K562 (cell line): ENCODE results near the gene NDUFV2. TPM values are rescaled to one million over a fixed set of nuclear protein-coding genes. Genes with fewer than 3 reads are reported as not detected.

Experiments used
- ATAC-seq: fragments of 200-7000 bp; cut with Tn5 transposase; 3 replicates; pipeline ENCODE4 v1.9.1; 2020; ENCODE audit warnings: moderate library complexity
- BruUV-seq: library from RNA; stranded (reverse); fragments of 400-500 nt; replicated peaks from 2 replicates; lab custom pipeline; 2021; lab: Mats Ljungman, UMichigan
- CTCF ChIA-PET: fragments of 300-600 bp; formaldehyde crosslinking; extraction: SDS; loops from one replicate; lab custom pipeline; 2021; ENCODE audit warnings: low intra/inter-chr PET ratio; lab: Yijun Ruan, JAX
- POLR2A ChIA-PET: fragments of 300-600, 350-650 bp; sonication (Branson Sonifier 250); formaldehyde crosslinking; extraction: SDS; loops from one replicate; lab custom pipeline; 2021; ENCODE audit warnings: antibody characterized with exemption, inconsistent platforms; lab: Yijun Ruan, JAX
- DNase-seq, 4 experiments: peaks; one replicate each; pipeline versions ENCODE4 v3.0.0 to v3.0.0-alpha.2; 2011 to 2018; ENCODE audit warnings: low spot score in 3 of 4, mixed read lengths in 3 of 4; ENCODE audit errors: extremely low read depth in 1 of 4
- FAIRE-seq: peaks from 2 replicates; lab custom pipeline; 2011; peaks lifted over from hg19 to GRCh38; lab: Jason Lieb, UNC
- H2AFZ ChIP-seq: 2 replicates; pipeline ENCODE4 v1.6.0; 2011; ENCODE audit warnings: low read depth, low read length, control low read depth, inconsistent platforms
- H3K27ac ChIP-seq: fragments of 200-600 bp; 3 replicates; pipeline ENCODE4 v1.8.0; 2011; ENCODE audit warnings: low read depth, mild to moderate bottlenecking, control low read depth, inconsistent platforms, low read length, moderate library complexity, mixed read lengths; ENCODE audit errors: extremely low read depth
- H3K27me3 ChIP-seq, 2 experiments: fragments of 300-600 bp in 1 of 2; 2 replicates in 1 of 2; 3 replicates in 1 of 2; pipeline versions ENCODE4 v1.6.0 to v1.8.0; 2011; ENCODE audit warnings: inconsistent platforms in 2 of 2, low read length in 2 of 2, mild to moderate bottlenecking in 1 of 2, mixed read lengths in 1 of 2, moderate library complexity in 1 of 2; ENCODE audit not compliant: control insufficient read depth in 2 of 2, insufficient read depth in 2 of 2
- H3K36me3 ChIP-seq: fragments of 300-600 bp; 3 replicates; pipeline ENCODE4 v1.8.0; 2011; ENCODE audit warnings: mild to moderate bottlenecking, low read length, inconsistent platforms; ENCODE audit not compliant: control insufficient read depth, insufficient read depth
- H3K4me1 ChIP-seq, 2 experiments: fragments of 200-600 bp in 1 of 2; replicated peaks in 1 of 2; 2 replicates in 1 of 2; 3 replicates in 1 of 2; pipeline versions ENCODE4 v1.5.1 to v1.8.0; 2011; ENCODE audit warnings: inconsistent platforms in 2 of 2, low read length in 2 of 2, mild to moderate bottlenecking in 1 of 2, mixed read lengths in 1 of 2, moderate library complexity in 1 of 2; ENCODE audit not compliant: control insufficient read depth in 2 of 2, insufficient read depth in 2 of 2
- H3K4me2 ChIP-seq: 2 replicates; pipeline ENCODE4 v1.6.1; 2011; ENCODE audit warnings: low read length, control low read depth, inconsistent platforms, mixed read lengths; ENCODE audit not compliant: insufficient read depth
- H3K4me3 ChIP-seq: fragments of 200-600 bp; sonication (generic), shearing (Covaris generic); 2 replicates; pipeline ENCODE4 v1.5.1; 2016; ENCODE audit warnings: control low read depth, inconsistent platforms
- H3K79me2 ChIP-seq: fragments of 200-600 bp; 3 replicates; pipeline ENCODE4 v1.8.0; 2011; ENCODE audit warnings: low read length, inconsistent platforms; ENCODE audit not compliant: control insufficient read depth, insufficient read depth
- H3K9ac ChIP-seq, 2 experiments: 2 replicates each; pipeline versions ENCODE4 v1.6.0 to v1.6.1; 2011; ENCODE audit warnings: low read depth in 2 of 2, low read length in 2 of 2, control low read depth in 1 of 2, inconsistent platforms in 1 of 2, mild to moderate bottlenecking in 1 of 2, mixed read lengths in 1 of 2; ENCODE audit not compliant: insufficient read depth in 1 of 2
- H3K9me1 ChIP-seq: one replicate; pipeline ENCODE4 v1.6.0; 2011; ENCODE audit warnings: inconsistent platforms, mild to moderate bottlenecking, low read length, moderate library complexity; ENCODE audit not compliant: control insufficient read depth, insufficient read depth
- H3K9me3 ChIP-seq: replicated peaks from 2 replicates; pipeline ENCODE4 v1.5.1; 2011; ENCODE audit warnings: low read depth, low read length, inconsistent platforms; ENCODE audit not compliant: control insufficient read depth, insufficient read depth
- H4K20me1 ChIP-seq: replicated peaks from 2 replicates; pipeline ENCODE4 v1.6.1; 2011; ENCODE audit warnings: low read length, inconsistent platforms, mixed read lengths; ENCODE audit not compliant: control insufficient read depth, insufficient read depth
- BMI1 ChIP-seq: fragments of 150-350 bp; IDR thresholded peaks from 2 replicates; pipeline ENCODE4 v1.6.1; 2014; ENCODE audit warnings: low read length
- BRD9 ChIP-seq: fragments of 450-650 bp; IDR thresholded peaks from 2 replicates; pipeline ENCODE4 v1.6.1; 2018; ENCODE audit warnings: low read depth; ENCODE audit not compliant: partially characterized antibody
- CREB1 ChIP-seq, 2 experiments: sonication (generic) in 1 of 2; formaldehyde crosslinking in 1 of 2; IDR thresholded peaks; 2 replicates each; pipeline versions ENCODE4 v1.6.1 to v1.8.0; 2012 to 2022; ENCODE audit warnings: inconsistent platforms in 1 of 2, mild to moderate bottlenecking in 1 of 2, missing genetic modification reagents in 1 of 2, moderate library complexity in 1 of 2
- CREB5 ChIP-seq: fragments of 250-450 bp; sonication (Bioruptor Pico); IDR thresholded peaks from 2 replicates; pipeline ENCODE4 v1.5.0; 2020; ENCODE audit warnings: mild to moderate bottlenecking
- DIDO1 ChIP-seq: fragments of 450-650 bp; IDR thresholded peaks from 2 replicates; pipeline ENCODE4 v1.6.1; 2016; ENCODE audit warnings: low read depth, missing biosample characterization, missing genetic modification characterization
- EGR1 ChIP-seq: fragments of 450-650 bp; conservative IDR thresholded peaks from 2 replicates; pipeline ENCODE4 v1.6.1; 2017; ENCODE audit warnings: mild to moderate bottlenecking
- FIP1L1 ChIP-seq: fragments of 200-400 bp; formaldehyde crosslinking; IDR thresholded peaks from 2 replicates; pipeline ENCODE4 v1.6.1; 2018; ENCODE audit warnings: mild to moderate bottlenecking, low read depth, low read length; ENCODE audit not compliant: poor library complexity, severe bottlenecking
- HEY1 ChIP-seq: fragments of 250-450 bp; sonication (Bioruptor Pico); IDR thresholded peaks from 2 replicates; pipeline ENCODE4 v1.5.0; 2020; ENCODE audit warnings: mild to moderate bottlenecking, moderate library complexity, borderline replicate concordance
- HNRNPUL1 ChIP-seq: fragments of 200-400 bp; formaldehyde crosslinking; IDR thresholded peaks from 2 replicates; pipeline ENCODE4 v1.6.1; 2017; ENCODE audit warnings: low read length
- NCOA4 ChIP-seq: fragments of 450-650 bp; IDR thresholded peaks from 2 replicates; pipeline ENCODE4 v1.6.1; 2018; ENCODE audit warnings: mild to moderate bottlenecking; ENCODE audit not compliant: partially characterized antibody
- POLR3A ChIP-seq: IDR thresholded peaks from 2 replicates; pipeline ENCODE4 v1.6.1; 2011; ENCODE audit warnings: borderline replicate concordance, mild to moderate bottlenecking, moderate library complexity; ENCODE audit not compliant: insufficient read length, insufficient read depth; ENCODE audit errors: extremely low read depth
- RFX1 ChIP-seq: fragments of 450-650 bp; IDR thresholded peaks from 2 replicates; pipeline ENCODE4 v1.6.1; 2016; ENCODE audit warnings: mild to moderate bottlenecking, moderate library complexity
- SETDB1 ChIP-seq: IDR thresholded peaks from one replicate; pipeline ENCODE4 v1.6.1; 2012; ENCODE audit warnings: low read length, control low read depth, inconsistent platforms
- TARDBP ChIP-seq: fragments of 450-650 bp; IDR thresholded peaks from 2 replicates; pipeline ENCODE4 v1.6.1; 2016
- TBL1XR1 ChIP-seq, 2 experiments: IDR thresholded peaks; 2 replicates each; pipeline ENCODE4 v1.6.1; 2012; ENCODE audit warnings: improper control_type of control experiment in 2 of 2, low read length in 2 of 2, mild to moderate bottlenecking in 1 of 2
- TCF7 ChIP-seq: sonication (generic); IDR thresholded peaks from 2 replicates; pipeline ENCODE4 v1.6.1; 2016; ENCODE audit warnings: antibody characterized with exemption, borderline replicate concordance
- ZBTB8A ChIP-seq: fragments of 450-650 bp; IDR thresholded peaks from 2 replicates; pipeline ENCODE4 v1.6.1; 2018; ENCODE audit warnings: mild to moderate bottlenecking, moderate library complexity; ENCODE audit not compliant: partially characterized antibody
- ZNF124 ChIP-seq: sonication (generic); formaldehyde crosslinking; IDR thresholded peaks from 2 replicates; pipeline ENCODE4 v1.8.1; 2022; ENCODE audit warnings: missing genetic modification reagents
- ZNF165 ChIP-seq: fragments of 250-450 bp; sonication (Bioruptor Pico); IDR thresholded peaks from 2 replicates; pipeline ENCODE4 v1.4.0; 2020; ENCODE audit warnings: borderline replicate concordance
- ZNF217 ChIP-seq: sonication (generic); formaldehyde crosslinking; IDR thresholded peaks from 2 replicates; pipeline ENCODE4 v1.8.0; 2022; ENCODE audit warnings: mild to moderate bottlenecking, missing genetic modification reagents
- ZNF282 ChIP-seq: sonication (generic); formaldehyde crosslinking; IDR thresholded peaks from 2 replicates; pipeline ENCODE4 v1.8.1; 2023; ENCODE audit warnings: missing genetic modification reagents
- in situ Hi-C: fragments of 300-500 bp; cut with MboI; formaldehyde crosslinking; loops from 4 replicates; pipeline ENCODE4 v1.15.0; 2018; ENCODE audit warnings: inconsistent platforms, mixed read lengths
- intact Hi-C: fragments of 100-400 bp; cut with micrococcal nuclease; formaldehyde crosslinking; loops from 2 replicates; pipeline ENCODE4 v1.14.2; 2022
- polyA plus RNA-seq, 8 experiments: library from polyadenylated mRNA; depleted of rRNA in 4 of 8; stranded (reverse) in 5 of 8; unstranded in 3 of 8; fragments of >200 nt; fragmentation: Nextera tagmentation in 2 of 8; fragmentation: Illumina TruSeq in 1 of 8; extraction: Ambion mirVana in 2 of 8; extraction: Trizol in 1 of 8; gene quantifications; 2 replicates each; pipeline versions ENCODE4 v1.2.1 to v1.2.3, GENCODE V29; 2011 to 2014; ENCODE audit warnings: inconsistent platforms in 1 of 8, missing spikeins in 1 of 8
- total RNA-seq, 7 experiments: library from RNA; depleted of rRNA in 6 of 7; stranded (reverse); fragments of >200 nt in 6 of 7; fragmentation: Illumina TruSeq in 2 of 7; extraction: Trizol in 2 of 7; gene quantifications; 2 replicates each; pipeline versions ENCODE4 v1.2.1 to v1.2.3, GENCODE V29; 2011 to 2021; ENCODE audit warnings: low replicate concordance in 1 of 7

The NDUFV2 gene
- total and polyA plus RNA-seq, 9 of the 15 experiments (the other 6 are each of a cell fraction or from before 2014, with no cell fraction given): 213 to 550 (median 384) TPM

GRCh38 chr18:9115984-9116383 lies 13.5 kb downstream of the NDUFV2 start:
- no peak overlapping the region for H3K4me3 ChIP-seq
- H3K4me2 ChIP-seq: no peak overlapping the region
- intact Hi-C loops (no loop called here), in situ Hi-C loops (no loop called here)
- peaks cover 8 to 52% of the 10 kb centered on the region in 2 experiments for H3K4me1 ChIP-seq
- peak; percentile 59 for ATAC-seq
- no TSS peak for BruUV-seq
- H3K36me3 ChIP-seq: peaks cover 80% of the 10 kb centered on the region
- FAIRE-seq: peak; percentile 52
- no peaks in the 10 kb centered on the region for H3K9me1 ChIP-seq
- H2AFZ ChIP-seq: no peak overlapping the region
- ChIA-PET POLR2A (interaction anchor here (0.6 to 4.2 kb wide), 9 partner anchors 10 to 443 kb away, joined by 3 to 53 read pairs (median 4); partner anchors contain the start of gene NDUFV2), CTCF (no interaction called here)
- 0 out of 2 replicates have a peak, but pooled peaks cover 4% of the 10 kb centered on the region for H4K20me1 ChIP-seq
- DNase-seq: peak in 2 of 4 experiments; percentile 41 to 52
- H3K9me3 ChIP-seq: no peaks in the 10 kb centered on the region
- H3K9ac ChIP-seq: peak overlapping the region in 1 of 2 experiments; percentile 9; a peak in 1 of 4 replicates
- peaks cover 100% of the 10 kb centered on the region for H3K79me2 ChIP-seq
- H3K27ac ChIP-seq: peak overlapping the region; percentile 71; the same call in 1 of the 3 replicates
- H3K27me3 ChIP-seq: no peaks in the 10 kb centered on the region
- no peak for TF ChIP-seq ZNF217 (CRISPR knock-in tag)
- no peak for TF ChIP-seq RFX1
- TF ChIP-seq CREB1 (IDR thresholded peaks at IDR 0.05): no peak
- TF ChIP-seq CREB1 (CRISPR knock-in tag; IDR thresholded peaks at IDR 0.05): no peak
- TF ChIP-seq ZNF165 (CRISPR knock-in tag): no peak
- TF ChIP-seq BMI1: no peak
- no peak for TF ChIP-seq DIDO1 (tag)
- no peak for TF ChIP-seq CREB5 (CRISPR knock-in tag)
- TF ChIP-seq FIP1L1: no peak
- TF ChIP-seq TARDBP: no peak; the same call in 1 of the 2 replicates
- no peak for TF ChIP-seq HNRNPUL1
- TF ChIP-seq ZNF124 (CRISPR knock-in tag): no peak
- no peak for TF ChIP-seq ZNF282 (CRISPR knock-in tag)
- no peak for TF ChIP-seq ZBTB8A
- TF ChIP-seq TBL1XR1 (IDR thresholded peaks at IDR 0.05; ENCODE audit: low read length in 2 of 2): no peak
- no peak for TF ChIP-seq SETDB1
- no peak for TF ChIP-seq TCF7
- no peak for TF ChIP-seq BRD9
- no peak for TF ChIP-seq NCOA4
- no peak for TF ChIP-seq EGR1
- TF ChIP-seq HEY1 (CRISPR knock-in tag): no peak
- no peak for TF ChIP-seq POLR3A
